Small intestine (tissue), 7 donors: ENCODE measurements around the gene PDE1C. TPM values are rescaled to one million over a fixed set of nuclear protein-coding genes. Genes with fewer than 3 reads are reported as not detected.

Experiments used
- DNase-seq, 2 donors: peaks; one replicate each; pipeline versions ENCODE4 v3.0.0 to v3.0.0-alpha.2; 2013
- FAIRE-seq: peaks from 2 replicates; lab custom pipeline; 2012; peaks lifted over from hg19 to GRCh38; lab: Jason Lieb, UNC
- H3K27ac ChIP-seq, 3 donors: one replicate each; pipeline ENCODE4 v1.5.1; 2013; ENCODE audit warnings: low read length in 2 of 3, mild to moderate bottlenecking in 2 of 3, control low read depth in 1 of 3, inconsistent platforms in 1 of 3, low read depth in 1 of 3, moderate library complexity in 1 of 3
- H3K27me3 ChIP-seq, 3 donors: one replicate each; pipeline ENCODE4 v1.6.1; 2013; ENCODE audit warnings: low read length in 3 of 3, inconsistent platforms in 1 of 3; ENCODE audit not compliant: control insufficient read depth in 3 of 3, insufficient read depth in 3 of 3
- H3K36me3 ChIP-seq, 3 donors: one replicate each; pipeline ENCODE4 v1.6.1; 2013; ENCODE audit warnings: low read length in 3 of 3, inconsistent platforms in 1 of 3, low read depth in 1 of 3, mild to moderate bottlenecking in 1 of 3, moderate library complexity in 1 of 3; ENCODE audit not compliant: control insufficient read depth in 3 of 3, insufficient read depth in 2 of 3
- H3K4me1 ChIP-seq, 3 donors: one replicate each; pipeline ENCODE4 v1.6.1; 2013; ENCODE audit warnings: low read length in 2 of 3, inconsistent platforms in 1 of 3, low read depth in 1 of 3, mild to moderate bottlenecking in 1 of 3, moderate library complexity in 1 of 3; ENCODE audit not compliant: control insufficient read depth in 3 of 3, insufficient read depth in 2 of 3
- H3K4me3 ChIP-seq, 3 donors: one replicate each; pipeline ENCODE4 v1.5.1; 2013; ENCODE audit warnings: low read length in 3 of 3, control low read depth in 1 of 3, inconsistent platforms in 1 of 3, low read depth in 1 of 3, mild to moderate bottlenecking in 1 of 3, moderate library complexity in 1 of 3
- H3K9me3 ChIP-seq, 2 donors: one replicate each; pipeline ENCODE4 v1.6.1; 2013; ENCODE audit warnings: low read depth in 1 of 2, low read length in 1 of 2; ENCODE audit not compliant: control insufficient read depth in 2 of 2, insufficient read depth in 1 of 2
- WGBS, 3 donors: extraction: QIAGEN DNeasy Blood & Tissue Kit; methylation state at CpG; one replicate each; pipeline ENCODE4 v1.1.7; 2013; 5-methylcytosine and 5-hydroxymethylcytosine counted together
- polyA plus RNA-seq, 4 donors: library from polyadenylated mRNA; stranded (reverse) in 3 of 4; unstranded in 1 of 4; fragments of 200-250 nt in 3 of 4; fragments of 120-200 nt in 1 of 4; gene quantifications; one replicate each; pipeline versions ENCODE4 v1.2.1 to v1.2.3, GENCODE V29; 2013
- donor health status: healthy with polysubstance abuse.
- donor health status: control.
- donor health status: control.
- donor health status: Bipolar disorder and iron deficiency.
- donor health status: healthy.

PDE1C gene
- polyA plus RNA-seq, 4 donors: 0.22 to 1.8 (median 0.66) TPM

DNA sequence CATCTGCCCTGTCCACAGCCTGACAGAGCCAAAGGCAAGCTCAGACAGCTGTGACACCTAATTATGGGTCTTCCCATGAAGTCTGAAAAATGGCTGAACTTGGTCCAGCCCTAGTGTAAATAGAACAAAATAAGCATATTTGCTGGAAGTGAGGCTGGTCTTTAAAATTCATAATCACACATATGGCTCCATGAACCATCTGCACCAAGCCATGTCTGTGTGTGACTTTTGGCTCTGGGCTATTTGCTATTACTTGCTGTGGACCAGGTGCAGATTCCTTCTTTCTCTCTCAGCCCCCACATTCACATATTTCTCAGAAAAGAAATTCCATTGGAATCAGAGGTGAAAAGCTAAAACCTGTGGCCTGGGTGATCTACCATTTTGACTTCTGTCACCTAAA, 175.9 kb downstream of the PDE1C start:
- Histone ChIP-seq H3K4me1 (no peaks in the 10 kb centered on the region), H3K27me3 (no peaks in the 10 kb centered on the region), H3K36me3 (no peaks in the 10 kb centered on the region), H3K27ac (no peak overlapping the region), H3K9me3 (no peaks in the 10 kb centered on the region), H3K4me3 (no peak overlapping the region)
- DNase-seq: no peak
- FAIRE-seq: no peak

DNA sequence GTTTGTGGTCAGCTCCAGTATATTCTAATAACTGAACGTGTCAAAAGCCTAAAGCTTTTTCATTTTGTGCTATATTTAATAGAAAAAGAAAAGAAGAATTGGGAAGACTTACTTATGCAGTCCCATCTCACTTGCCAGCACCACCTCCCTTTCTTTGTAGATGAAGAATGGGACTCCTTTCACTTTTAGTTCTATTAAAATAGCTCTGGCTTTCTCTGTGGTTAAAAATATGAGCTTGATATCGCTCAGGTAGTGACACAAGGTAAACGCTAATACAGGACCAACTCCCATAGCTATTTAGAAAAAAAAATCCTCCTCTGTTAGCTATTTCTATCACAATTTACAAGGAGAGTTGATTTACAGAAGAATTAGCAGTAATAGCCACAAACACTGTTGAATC, 176.8 kb downstream of the PDE1C start:
- Histone ChIP-seq H3K4me3 (no peak overlapping the region), H3K4me1 (no peaks in the 10 kb centered on the region), H3K36me3 (no peaks in the 10 kb centered on the region), H3K9me3 (no peaks in the 10 kb centered on the region), H3K27me3 (no peaks in the 10 kb centered on the region), H3K27ac (no peak overlapping the region)
- 46 to 68% (median 62%) methylated on average over 3 of the region's 3 CpGs for WGBS, 3 donors
- no peak for FAIRE-seq
- no peak for DNase-seq

DNA sequence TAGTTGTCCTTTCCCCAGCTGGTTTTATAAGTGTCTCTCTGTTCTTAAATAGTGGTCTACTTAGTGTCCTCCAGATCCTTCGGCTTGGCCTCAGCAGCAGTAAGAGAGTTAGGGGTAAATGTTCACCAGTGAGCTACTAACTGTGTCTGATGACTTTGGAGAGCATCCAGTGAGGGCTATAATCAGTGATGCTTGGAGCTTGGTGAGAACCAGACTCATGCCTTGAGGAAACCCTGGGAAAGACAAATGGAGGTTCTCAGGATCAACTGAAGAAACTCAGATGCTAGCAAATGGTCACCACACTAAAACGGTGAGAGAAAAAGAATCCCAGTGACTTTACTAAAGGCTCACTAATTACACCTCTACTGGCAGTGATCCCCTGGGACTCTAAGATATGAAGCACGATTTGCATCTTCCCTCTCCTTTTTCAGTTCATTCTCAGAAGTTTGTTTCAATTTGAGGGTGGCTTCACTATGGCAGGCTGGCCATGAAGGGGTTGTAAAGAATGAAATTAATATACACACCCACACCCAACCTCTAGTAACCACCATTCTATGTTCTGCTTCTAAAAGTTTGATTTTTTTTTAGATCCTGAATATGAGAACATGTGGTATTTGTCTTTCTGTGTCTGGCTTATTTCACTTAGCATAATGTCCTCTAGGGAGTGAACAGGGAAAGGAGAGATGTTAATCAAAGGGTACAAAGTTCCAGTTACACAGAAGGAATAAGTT, 177.9 kb downstream of the PDE1C start:
- FAIRE-seq: no peak

DNA sequence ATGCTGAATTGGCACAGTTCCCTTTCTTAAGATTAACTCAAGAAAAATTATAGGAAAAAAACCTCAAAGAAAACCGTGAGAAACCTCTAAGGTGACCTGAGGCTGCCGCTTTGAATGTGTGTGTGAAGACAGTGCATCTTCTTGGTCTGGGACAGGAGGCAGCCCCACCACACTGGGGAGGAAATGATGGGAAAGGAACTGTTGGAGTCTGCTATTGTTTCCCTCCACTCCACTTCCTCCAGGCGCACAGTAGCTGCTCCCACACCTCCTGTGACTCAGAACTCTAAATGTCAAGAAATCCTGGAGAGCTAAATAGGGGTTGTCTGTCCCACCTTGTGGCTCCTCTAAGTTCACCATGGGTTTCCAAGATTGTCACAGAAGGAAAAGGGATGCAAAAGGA, 179.4 kb downstream of the PDE1C start:
- no peak for FAIRE-seq
- H3K27me3 ChIP-seq: no peaks in the 10 kb centered on the region
- H3K9me3 ChIP-seq: peaks cover 0 to 4% of the 10 kb centered on the region in 2 donors
- 81 to 90% (median 85%) methylated on average over 3 of the region's 3 CpGs for WGBS, 3 donors
- no peak overlapping the region for H3K4me3 ChIP-seq
- no peak for DNase-seq
- H3K4me1 ChIP-seq: no peaks in the 10 kb centered on the region
- H3K36me3 ChIP-seq: no peaks in the 10 kb centered on the region
- H3K27ac ChIP-seq: no peak overlapping the region

More for the DNA sequence above, 177.9 kb downstream of the PDE1C start:
- H3K36me3 ChIP-seq: no peaks in the 10 kb centered on the region
- 80 to 84% (median 82%) methylated on average over 3 of the region's 3 CpGs for WGBS, 3 donors
- DNase-seq: peak in 1 of 2 donors; percentile 21
- H3K4me1 ChIP-seq: no peaks in the 10 kb centered on the region
- H3K9me3 ChIP-seq: no peaks in the 10 kb centered on the region
- no peak overlapping the region for H3K4me3 ChIP-seq
- H3K27me3 ChIP-seq: no peaks in the 10 kb centered on the region
- H3K27ac ChIP-seq: no peak overlapping the region

DNA sequence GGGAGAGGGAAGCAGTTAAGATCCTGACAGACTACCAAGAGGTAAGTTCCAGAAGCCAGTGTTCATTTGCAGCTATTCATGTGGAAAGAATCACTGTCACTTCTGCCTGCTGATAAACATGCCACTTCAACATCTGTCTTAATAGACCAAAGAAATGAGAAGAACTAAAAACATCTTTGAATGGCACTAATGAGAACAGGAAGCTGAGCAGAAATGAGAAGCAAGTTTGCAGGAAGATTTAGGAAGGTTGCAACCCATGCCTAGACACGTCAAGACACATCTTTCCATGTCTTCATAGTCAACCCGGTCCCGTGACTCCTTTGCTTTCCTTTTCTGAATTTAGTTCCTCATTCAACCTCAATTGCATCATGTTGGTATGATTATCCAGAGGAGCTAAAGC, 180.0 kb downstream of the PDE1C start:
- WGBS, 3 donors: 55 to 79% (median 70%) methylated on average over 3 of the region's 3 CpGs
- Histone ChIP-seq H3K36me3 (no peaks in the 10 kb centered on the region), H3K27me3 (no peaks in the 10 kb centered on the region), H3K4me1 (no peaks in the 10 kb centered on the region), H3K4me3 (no peak overlapping the region), H3K27ac (no peak overlapping the region), H3K9me3 (peaks cover 0 to 4% of the 10 kb centered on the region in 2 donors)
- no peak for FAIRE-seq
- DNase-seq: no peak

DNA sequence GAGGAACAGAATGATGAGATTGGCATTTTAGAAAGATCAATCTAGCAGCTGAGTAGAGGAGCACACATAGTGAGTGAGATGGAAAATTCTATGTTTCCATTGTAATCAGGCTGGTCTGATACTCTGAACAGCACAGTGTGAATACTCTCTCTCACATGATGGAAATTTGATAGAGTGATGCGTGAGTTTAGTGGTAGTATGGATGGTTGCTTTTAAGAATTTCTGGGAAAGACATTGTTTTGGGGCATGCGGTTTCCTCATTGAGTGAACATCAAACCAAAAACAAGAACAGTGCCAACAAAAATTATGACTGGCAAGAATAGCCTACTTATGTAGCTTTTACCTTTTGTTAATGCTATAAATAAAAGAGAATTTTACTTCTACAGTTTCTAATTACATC, 183.2 kb downstream of the PDE1C start:
- FAIRE-seq (no peak), DNase-seq (no peak)

DNA sequence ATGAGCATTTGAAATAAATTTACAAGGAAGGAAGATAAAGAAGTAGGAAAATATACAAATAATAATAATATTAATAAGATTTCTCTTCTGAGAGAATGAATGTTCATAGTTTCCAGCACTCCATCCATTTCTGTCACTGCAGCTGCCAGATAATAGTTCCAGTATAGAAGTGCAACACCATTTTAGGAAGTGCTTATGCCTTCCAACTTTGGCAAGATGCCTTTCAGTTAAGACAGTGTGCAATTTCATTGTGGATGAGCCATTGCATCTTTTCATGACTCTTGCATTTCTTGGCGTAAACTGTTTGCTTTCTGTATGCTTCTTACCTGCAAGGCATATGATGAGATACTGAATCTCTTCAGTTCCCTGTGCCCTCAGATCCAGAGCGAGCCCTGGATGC, 185.0 kb downstream of the PDE1C start:
- H3K27ac ChIP-seq: no peak overlapping the region
- H3K4me1 ChIP-seq: peaks cover 0 to 3% (median 0%) of the 10 kb centered on the region in 3 donors
- DNase-seq: no peak
- H3K9me3 ChIP-seq: peaks cover 0 to 4% of the 10 kb centered on the region in 2 donors
- H3K4me3 ChIP-seq: no peak overlapping the region
- no peaks in the 10 kb centered on the region for H3K36me3 ChIP-seq
- no peak for FAIRE-seq
- no peaks in the 10 kb centered on the region for H3K27me3 ChIP-seq
- 85 to 94% (median 93%) methylated on average over 2 of the region's 2 CpGs for whole genome bisulfite sequencing, 3 donors

More for the DNA sequence above, 183.2 kb downstream of the PDE1C start:
- 92 to 98% (median 95%) methylated on average over 2 of the region's 2 CpGs for WGBS, 3 donors
- Histone ChIP-seq H3K9me3 (peaks cover 0 to 4% of the 10 kb centered on the region in 2 donors), H3K27me3 (no peaks in the 10 kb centered on the region), H3K36me3 (no peaks in the 10 kb centered on the region), H3K4me3 (no peak overlapping the region), H3K4me1 (peaks cover 0 to 3% (median 0%) of the 10 kb centered on the region in 3 donors), H3K27ac (no peak overlapping the region)

DNA sequence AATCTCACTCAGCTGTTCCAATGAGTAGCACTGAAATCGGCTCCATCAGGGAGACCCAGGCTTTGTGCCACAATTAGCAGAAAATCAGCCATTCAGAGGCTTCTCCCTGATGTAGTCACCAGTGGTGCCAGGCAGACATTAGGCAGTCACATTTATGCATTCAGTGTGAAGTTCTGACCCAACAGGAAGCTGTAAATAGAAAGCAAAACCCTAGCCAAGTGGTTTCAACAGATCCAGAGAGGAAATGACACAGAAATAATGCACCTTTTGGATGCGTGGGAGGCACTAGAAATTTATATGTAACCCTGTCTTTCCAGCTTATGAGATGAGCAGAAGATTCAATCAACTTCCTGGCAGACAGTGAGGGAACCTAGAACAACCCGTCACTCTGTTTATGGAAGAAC, 186.4 kb downstream of the PDE1C start:
- DNase-seq: no peak

More for the DNA sequence above, 186.4 kb downstream of the PDE1C start:
- FAIRE-seq: no peak
- no peaks in the 10 kb centered on the region for H3K36me3 ChIP-seq
- peaks cover 0 to 4% of the 10 kb centered on the region in 2 donors for H3K9me3 ChIP-seq
- WGBS, 3 donors: 51 to 73% (median 70%) methylated on average over 3 of the region's 3 CpGs
- H3K4me3 ChIP-seq: no peak overlapping the region
- peak overlapping the region in 1 of 3 donors; percentile 85 for H3K27ac ChIP-seq
- no peaks in the 10 kb centered on the region for H3K27me3 ChIP-seq
- peaks cover 0 to 3% (median 0%) of the 10 kb centered on the region in 3 donors for H3K4me1 ChIP-seq
